Activated naive CD8-positive, alpha-beta T cell treated with anti-CD3 and anti-CD28 coated beads, Interleukin-2, amount 10 ng/mL, durations not matched to agents 7 days and 5 days (primary cell): ENCODE results near the gene RAB3GAP2. TPM values are rescaled to one million over a fixed set of nuclear protein-coding genes. Genes with fewer than 3 reads are reported as not detected.
"Not testable (repeated sequence)": the region's sequence is repeated elsewhere in the genome, so short reads cannot be mapped to it uniquely, and the experiment has no call there.

Experiments
- ATAC-seq: fragments of 150-1000 bp; cut with Tn5 transposase; one replicate; pipeline ENCODE4 v1.10.0; 2021; ENCODE audit warnings: low read depth, moderate library complexity
- POLR2A ChIA-PET: fragments of 350-600 bp; sonication (Branson Sonifier 250); formaldehyde crosslinking; loops from one replicate; lab custom pipeline; 2021; ENCODE audit warnings: antibody characterized with exemption; lab: Charles Lee
- DNase-seq: peaks from one replicate; pipeline ENCODE4 v3.0.0; 2021
- H3K27ac Mint-ChIP-seq: one replicate; pipeline ENCODE4 v1.8.0; 2022; ENCODE audit warnings: mild to moderate bottlenecking, mixed read lengths
- H3K27me3 Mint-ChIP-seq: one replicate; pipeline ENCODE4 v1.8.0; 2022; ENCODE audit warnings: mild to moderate bottlenecking, moderate library complexity, mixed read lengths
- H3K36me3 Mint-ChIP-seq: one replicate; pipeline ENCODE4 v1.8.0; 2021; ENCODE audit warnings: mild to moderate bottlenecking, mixed read lengths
- H3K4me1 Mint-ChIP-seq: one replicate; pipeline ENCODE4 v1.8.0; 2021; ENCODE audit warnings: mixed read lengths
- H3K4me3 Mint-ChIP-seq: one replicate; pipeline ENCODE4 v1.8.0; 2022; ENCODE audit warnings: mild to moderate bottlenecking, moderate library complexity, mixed read lengths
- H3K9me3 Mint-ChIP-seq: one replicate; pipeline ENCODE4 v1.8.0; 2021; ENCODE audit warnings: mixed read lengths
- total RNA-seq, 2 experiments: library from RNA; stranded (reverse); gene quantifications; one replicate each; pipeline ENCODE4 v1.2.3, GENCODE V29; 2021

The RAB3GAP2 gene
- total RNA-seq, 2 experiments from 2014 or later: 48.9 to 49.6 TPM

- no peaks in the 10 kb centered on the region for H3K9me3 Mint-ChIP-seq
- H3K27me3 Mint-ChIP-seq: no peaks in the 10 kb centered on the region
- POLR2A ChIA-PET: no interaction called here
- no peak for ATAC-seq
- H3K36me3 Mint-ChIP-seq: peaks cover 21% of the 10 kb centered on the region
- no peak overlapping the region for H3K27ac Mint-ChIP-seq
- no peak overlapping the region for H3K4me3 Mint-ChIP-seq
- DNase-seq: no peak
- peaks cover 7% of the 10 kb centered on the region for H3K4me1 Mint-ChIP-seq
These were observed 49.3 kb downstream of the RAB3GAP2 start for GRCh38 chr1:220222939-220223338.

DNA sequence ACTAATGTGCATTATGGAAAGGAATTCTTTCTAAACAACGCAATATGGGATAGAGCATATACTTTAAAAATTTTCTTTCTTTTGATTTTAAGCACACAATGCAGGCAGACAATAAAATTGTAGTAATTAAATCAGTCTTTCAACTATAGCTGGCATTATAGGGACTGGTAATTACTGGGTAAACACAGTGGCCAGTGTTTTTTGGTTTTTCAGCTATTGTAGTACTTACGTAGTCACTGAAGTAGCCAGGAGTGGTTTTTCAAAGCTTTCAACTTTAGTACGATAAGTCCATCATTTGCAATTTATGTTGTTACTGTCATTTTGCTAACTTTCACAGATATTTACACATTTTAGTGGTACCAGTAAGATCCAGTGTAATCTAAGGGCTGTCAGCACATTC, 50.6 kb downstream of the RAB3GAP2 start:
- peaks cover 8% of the 10 kb centered on the region for H3K4me1 Mint-ChIP-seq

DNA sequence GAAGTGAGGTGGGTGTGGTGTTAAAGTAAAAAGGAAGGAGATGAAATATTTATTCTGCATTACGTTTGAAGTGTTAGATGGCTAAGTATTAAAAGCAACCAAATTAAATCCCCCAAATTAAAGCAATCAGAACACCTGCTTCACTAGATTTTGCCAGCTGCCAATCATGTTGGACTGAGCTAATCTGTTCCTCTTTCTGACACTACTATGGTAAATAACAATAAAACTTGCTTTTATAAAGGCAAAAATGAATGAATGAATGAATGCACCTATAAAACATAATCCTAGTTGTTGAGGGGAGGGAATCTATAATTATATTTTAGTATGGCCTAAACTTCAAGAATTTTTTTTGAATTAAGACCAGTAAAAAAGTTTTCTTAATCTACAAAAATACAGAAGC, 51.0 kb downstream of the RAB3GAP2 start:
- Mint-ChIP-seq H3K27me3 (no peaks in the 10 kb centered on the region), H3K4me1 (peaks cover 8% of the 10 kb centered on the region), H3K27ac (no peak overlapping the region), H3K9me3 (no peaks in the 10 kb centered on the region), H3K36me3 (peaks cover 11% of the 10 kb centered on the region), H3K4me3 (no peak overlapping the region)
- POLR2A ChIA-PET: no interaction called here
- ATAC-seq: no peak
- DNase-seq: no peak

More for the DNA sequence above, 50.6 kb downstream of the RAB3GAP2 start:
- POLR2A ChIA-PET: no interaction called here
- H3K27me3 Mint-ChIP-seq: no peaks in the 10 kb centered on the region
- peaks cover 12% of the 10 kb centered on the region for H3K36me3 Mint-ChIP-seq
- no peak overlapping the region for H3K27ac Mint-ChIP-seq
- no peak overlapping the region for H3K4me3 Mint-ChIP-seq
- no peaks in the 10 kb centered on the region for H3K9me3 Mint-ChIP-seq
- DNase-seq (no peak), ATAC-seq (no peak)

GRCh38 chr1:220220699-220221040, 51.6 kb downstream of the RAB3GAP2 start:
- H3K4me3 Mint-ChIP-seq, H3K27ac Mint-ChIP-seq, POLR2A ChIA-PET, ATAC-seq, H3K9me3 Mint-ChIP-seq, DNase-seq, H3K27me3 Mint-ChIP-seq, H3K4me1 Mint-ChIP-seq: not testable (repeated sequence)
- peaks cover 11% of the 10 kb centered on the region for H3K36me3 Mint-ChIP-seq

DNA sequence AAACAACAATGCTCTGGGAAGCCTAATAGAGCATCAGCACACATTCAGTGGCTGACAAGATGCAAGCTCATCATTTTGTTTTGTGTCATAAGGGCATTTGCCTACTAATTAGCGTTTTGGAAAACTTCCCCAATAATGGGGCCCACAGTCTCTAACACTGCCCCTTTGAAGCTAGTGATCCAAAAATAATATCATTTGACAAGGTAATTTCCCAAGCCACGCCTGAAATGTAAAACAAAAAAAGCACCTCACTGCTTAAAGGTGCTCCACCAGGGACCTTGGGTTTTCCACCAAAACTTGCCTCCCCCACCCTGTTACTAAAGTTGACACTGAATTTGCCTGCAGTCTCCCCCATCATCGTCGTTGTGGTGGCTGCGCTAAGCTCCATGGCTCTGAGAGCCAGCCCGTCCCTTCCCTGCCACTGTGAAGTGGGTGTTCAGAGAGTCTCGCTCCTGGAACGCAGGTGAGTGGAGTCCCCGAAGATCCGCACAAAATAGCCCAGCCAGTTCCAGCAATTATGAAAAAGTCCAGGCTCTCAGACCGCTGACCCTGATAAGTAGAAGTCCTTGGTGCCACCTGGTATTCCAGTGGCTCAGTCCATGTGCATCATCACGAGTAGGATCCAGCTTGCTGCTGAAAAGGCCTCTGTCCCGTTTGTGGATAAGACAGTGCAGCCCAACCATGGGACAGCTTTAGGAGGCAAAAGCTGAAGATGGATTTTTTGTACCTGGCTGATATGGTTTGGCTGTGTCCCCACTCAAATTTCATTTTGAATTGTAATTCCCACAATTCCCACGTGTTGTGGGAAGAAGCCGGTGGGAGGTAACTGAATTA, 52.2 kb downstream of the RAB3GAP2 start:
- DNase-seq: no peak
- Mint-ChIP-seq H3K27me3 (no peaks in the 10 kb centered on the region), H3K4me1 (peaks cover 8% of the 10 kb centered on the region), H3K27ac (no peak overlapping the region), H3K4me3 (no peak overlapping the region), H3K36me3 (peaks cover 11% of the 10 kb centered on the region), H3K9me3 (no peaks in the 10 kb centered on the region)
- POLR2A ChIA-PET: no interaction called here
- ATAC-seq: no peak

- H3K9me3 Mint-ChIP-seq: no peaks in the 10 kb centered on the region
- no peak for ATAC-seq
- POLR2A ChIA-PET: interaction anchor here (0.9 kb wide), 1 partner anchor 53 kb away, joined by 3 read pairs; the partner anchor contains the start of gene RAB3GAP2
- peaks cover 10% of the 10 kb centered on the region for H3K36me3 Mint-ChIP-seq
- peaks cover 7% of the 10 kb centered on the region for H3K4me1 Mint-ChIP-seq
- DNase-seq: no peak
- H3K27ac Mint-ChIP-seq: no peak overlapping the region
- H3K27me3 Mint-ChIP-seq: no peaks in the 10 kb centered on the region
- no peak overlapping the region for H3K4me3 Mint-ChIP-seq
These were observed 53.2 kb downstream of the RAB3GAP2 start for GRCh38 chr1:220219136-220219442.

DNA sequence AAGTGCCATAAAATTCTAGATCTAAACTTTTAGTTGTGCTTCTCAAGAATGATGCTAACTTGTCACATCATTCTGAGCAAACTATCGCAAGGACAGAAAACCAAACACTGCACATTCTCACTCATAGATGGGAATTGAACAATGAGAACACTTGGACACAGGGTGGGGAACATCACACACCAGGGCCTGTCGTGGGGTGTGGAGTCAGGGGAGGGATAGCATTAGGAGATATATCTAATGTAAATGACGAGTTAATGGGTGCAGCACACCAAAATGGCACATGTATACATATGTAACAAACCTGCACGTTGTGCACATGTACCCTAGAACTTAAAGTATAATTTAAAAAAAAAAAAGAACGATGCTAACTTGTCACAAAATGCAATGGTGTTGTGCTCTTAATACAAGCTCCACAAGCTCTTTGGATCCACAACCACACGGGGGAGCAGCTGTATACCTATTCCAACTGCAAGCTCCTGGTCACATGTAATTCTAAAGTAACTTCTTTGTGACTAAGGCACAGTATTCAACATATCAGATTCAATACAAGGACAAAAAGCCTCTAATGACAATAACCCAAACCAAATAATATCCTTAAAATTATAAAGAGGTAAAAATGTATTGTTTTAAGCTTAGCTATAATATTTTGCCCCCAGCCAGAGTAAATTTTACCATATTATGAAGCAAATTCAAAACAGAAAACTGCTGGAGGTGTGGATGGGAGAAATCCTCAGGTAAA, 53.7 kb downstream of the RAB3GAP2 start:
- POLR2A ChIA-PET: interaction anchor here (0.9 kb wide), 1 partner anchor 54 kb away, joined by 3 read pairs; the partner anchor contains the start of gene RAB3GAP2
- H3K4me1 Mint-ChIP-seq, DNase-seq, ATAC-seq, H3K4me3 Mint-ChIP-seq, H3K27me3 Mint-ChIP-seq, H3K27ac Mint-ChIP-seq, H3K9me3 Mint-ChIP-seq: not testable (repeated sequence)
- H3K36me3 Mint-ChIP-seq: peaks cover 10% of the 10 kb centered on the region

GRCh38 chr1:220217383-220217988, 54.8 kb downstream of the RAB3GAP2 start:
- no peak overlapping the region for H3K4me3 Mint-ChIP-seq
- peaks cover 13% of the 10 kb centered on the region for H3K36me3 Mint-ChIP-seq
- no peaks in the 10 kb centered on the region for H3K9me3 Mint-ChIP-seq
- no peaks in the 10 kb centered on the region for H3K27me3 Mint-ChIP-seq
- POLR2A ChIA-PET: no interaction called here
- no peak overlapping the region for H3K27ac Mint-ChIP-seq
- no peak for DNase-seq
- peaks cover 5% of the 10 kb centered on the region for H3K4me1 Mint-ChIP-seq
- no peak for ATAC-seq

DNA sequence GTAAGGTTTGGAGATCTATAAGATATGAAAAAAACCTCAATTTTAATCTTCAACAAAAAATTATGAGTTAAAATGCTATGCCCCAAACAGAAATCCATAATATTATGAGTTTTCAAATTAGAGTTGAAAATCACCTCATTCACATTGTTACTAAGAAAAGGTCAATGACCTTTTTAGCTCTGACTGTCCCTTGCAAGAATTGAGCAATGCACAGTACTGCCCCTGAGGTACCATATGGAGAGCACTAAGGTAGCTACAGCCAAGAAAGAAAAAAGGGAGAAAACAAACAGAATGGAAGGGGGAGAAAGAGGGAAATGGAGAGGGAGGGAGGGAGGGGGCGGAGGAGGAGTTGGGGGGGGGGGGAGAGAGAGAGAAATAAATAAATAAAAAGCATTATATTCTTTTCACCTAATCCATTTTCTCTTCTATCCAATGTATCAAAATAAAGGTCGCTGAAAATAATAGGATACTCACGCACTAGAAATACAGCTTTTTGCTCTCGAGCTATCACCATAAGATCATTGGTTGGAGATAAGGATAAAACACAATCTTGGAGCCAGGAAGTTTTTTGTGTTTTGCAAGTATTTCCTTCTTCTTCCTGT, 58.8 kb downstream of the RAB3GAP2 start:
- DNase-seq (no peak), ATAC-seq (no peak)
- H3K4me1 Mint-ChIP-seq: peaks cover 3% of the 10 kb centered on the region
- no peaks in the 10 kb centered on the region for H3K27me3 Mint-ChIP-seq
- POLR2A ChIA-PET: no interaction called here
- H3K9me3 Mint-ChIP-seq: no peaks in the 10 kb centered on the region
- no peak overlapping the region for H3K4me3 Mint-ChIP-seq
- H3K36me3 Mint-ChIP-seq: peaks cover 22% of the 10 kb centered on the region
- no peak overlapping the region for H3K27ac Mint-ChIP-seq

GRCh38 chr1:220207411-220207810, 64.8 kb downstream of the RAB3GAP2 start:
- POLR2A ChIA-PET: no interaction called here
- DNase-seq: no peak
- Mint-ChIP-seq H3K27ac (no peak overlapping the region), H3K4me1 (no peaks in the 10 kb centered on the region), H3K27me3 (no peaks in the 10 kb centered on the region), H3K4me3 (no peak overlapping the region), H3K36me3 (peaks cover 41% of the 10 kb centered on the region), H3K9me3 (no peaks in the 10 kb centered on the region)
- ATAC-seq: no peak

DNA sequence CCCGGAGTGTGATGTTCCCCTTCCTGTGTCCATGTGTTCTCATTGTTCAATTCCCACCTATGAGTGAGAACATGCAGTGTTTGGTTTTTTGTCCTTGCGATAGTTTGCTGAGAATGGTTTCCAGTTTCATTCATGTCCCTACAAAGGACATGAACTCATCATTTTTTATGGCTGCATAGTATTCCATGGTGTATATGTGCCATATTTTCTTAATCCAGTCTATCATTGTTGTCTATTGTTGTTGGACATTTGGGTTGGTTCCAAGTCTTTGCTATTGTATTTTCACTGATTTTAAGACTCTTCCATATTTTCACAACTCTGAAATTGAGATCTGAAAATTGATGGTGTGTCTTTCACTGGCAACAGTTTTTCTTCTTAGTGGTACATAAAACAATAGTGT, 67.5 kb downstream of the RAB3GAP2 start:
- H3K4me3 Mint-ChIP-seq, POLR2A ChIA-PET, H3K27me3 Mint-ChIP-seq, H3K27ac Mint-ChIP-seq, DNase-seq, H3K9me3 Mint-ChIP-seq, H3K4me1 Mint-ChIP-seq, ATAC-seq: not testable (repeated sequence)
- H3K36me3 Mint-ChIP-seq: peaks cover 28% of the 10 kb centered on the region

GRCh38 chr1:220203816-220204215, 68.4 kb downstream of the RAB3GAP2 start:
- Mint-ChIP-seq H3K4me3 (no peak overlapping the region), H3K27me3 (no peaks in the 10 kb centered on the region), H3K9me3 (no peaks in the 10 kb centered on the region), H3K27ac (no peak overlapping the region), H3K4me1 (no peaks in the 10 kb centered on the region), H3K36me3 (peaks cover 23% of the 10 kb centered on the region)
- ATAC-seq (no peak), DNase-seq (no peak)
- POLR2A ChIA-PET: no interaction called here

GRCh38 chr1:220198186-220199005, 73.9 kb downstream of the RAB3GAP2 start:
- Mint-ChIP-seq H3K4me1 (no peaks in the 10 kb centered on the region), H3K36me3 (no peaks in the 10 kb centered on the region), H3K27ac (no peak overlapping the region), H3K9me3 (no peaks in the 10 kb centered on the region), H3K27me3 (no peaks in the 10 kb centered on the region), H3K4me3 (no peak overlapping the region)
- DNase-seq (no peak), ATAC-seq (no peak)
- POLR2A ChIA-PET: no interaction called here
